Measurements from ENCODE around the gene SLC35A3. TPM values are rescaled to one million over a fixed set of nuclear protein-coding genes. Genes with fewer than 3 reads are reported as not detected.

SLC35A3 gene
- total RNA-seq, 1 donor from 2014 or later: 25.3 TPM

- Histone ChIP-seq H3K27me3 (ENCODE audit: control insufficient read depth, insufficient read depth, low read length) (no peaks in the 10 kb centered on the region), H3K4me3 (ENCODE audit: low read depth, low read length) (no peak overlapping the region), H3K36me3 (ENCODE audit: control insufficient read depth, insufficient read depth, low read length) (no peaks in the 10 kb centered on the region)
- FAIRE-seq: no peak
- no peak for DNase-seq (ENCODE audit: low read depth)
- no peak for TF ChIP-seq CTCF (IDR thresholded peaks at IDR 0.05; ENCODE audit: insufficient read depth, low read length, severe bottlenecking)
Observed at GRCh38 chr1:99978218-99978617, 8.4 kb downstream of the SLC35A3 start.

- no peak overlapping the region for H3K4me3 ChIP-seq (ENCODE audit: low read depth, low read length)
- FAIRE-seq (no peak), DNase-seq (ENCODE audit: low read depth) (no peak)
- no peaks in the 10 kb centered on the region for H3K27me3 ChIP-seq (ENCODE audit: control insufficient read depth, insufficient read depth, low read length)
- no peaks in the 10 kb centered on the region for H3K36me3 ChIP-seq (ENCODE audit: control insufficient read depth, insufficient read depth, low read length)
- no peak for TF ChIP-seq CTCF (IDR thresholded peaks at IDR 0.05; ENCODE audit: insufficient read depth, low read length, severe bottlenecking)
Observed at GRCh38 chr1:99979091-99979490, 9.3 kb downstream of the SLC35A3 start.

GRCh38 chr1:99980928-99981327 lies 11.1 kb downstream of the SLC35A3 start:
- FAIRE-seq (no peak), DNase-seq (ENCODE audit: low read depth) (no peak)
- Histone ChIP-seq H3K27me3 (ENCODE audit: control insufficient read depth, insufficient read depth, low read length) (no peaks in the 10 kb centered on the region), H3K4me3 (ENCODE audit: low read depth, low read length) (no peak overlapping the region), H3K36me3 (ENCODE audit: control insufficient read depth, insufficient read depth, low read length) (no peaks in the 10 kb centered on the region)
- no peak for TF ChIP-seq CTCF (IDR thresholded peaks at IDR 0.05; ENCODE audit: insufficient read depth, low read length, severe bottlenecking)

- Histone ChIP-seq H3K27me3 (ENCODE audit: control insufficient read depth, insufficient read depth, low read length) (no peaks in the 10 kb centered on the region), H3K36me3 (ENCODE audit: control insufficient read depth, insufficient read depth, low read length) (no peaks in the 10 kb centered on the region), H3K4me3 (ENCODE audit: low read depth, low read length) (no peak overlapping the region)
- FAIRE-seq (no peak), DNase-seq (ENCODE audit: low read depth) (no peak)
- TF ChIP-seq CTCF (IDR thresholded peaks at IDR 0.05; ENCODE audit: insufficient read depth, low read length, severe bottlenecking): no peak
Observed at GRCh38 chr1:99986656-99987225, 16.9 kb downstream of the SLC35A3 start.

DNA sequence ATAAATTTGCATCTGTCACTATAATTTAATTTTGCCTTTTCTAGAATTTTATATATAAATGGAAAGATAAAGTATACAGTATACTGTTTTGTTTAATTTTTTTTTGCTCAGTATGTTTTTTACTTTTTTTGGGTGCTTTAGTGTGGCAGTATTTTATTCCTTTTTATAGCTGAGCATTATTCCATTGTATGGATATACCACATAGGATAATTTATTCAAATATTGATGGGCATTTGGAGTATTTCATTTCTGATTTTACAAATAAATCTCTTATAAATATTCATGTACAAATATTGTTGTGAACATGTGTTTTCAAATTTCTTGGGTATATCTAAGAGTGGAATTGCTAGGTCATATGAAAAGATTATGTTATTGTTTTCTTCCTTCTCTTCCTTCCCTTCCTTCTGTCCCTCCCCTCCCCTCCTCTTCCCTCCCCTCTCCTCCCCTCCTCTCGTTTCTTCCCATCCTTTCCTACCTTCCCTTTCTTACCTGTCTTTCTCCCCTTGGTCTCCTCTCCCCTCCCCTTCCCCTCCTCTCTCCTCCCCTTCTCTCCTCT lies 18.5 kb downstream of the SLC35A3 start:
- DNase-seq (ENCODE audit: low read depth): no peak
- Histone ChIP-seq H3K4me3 (ENCODE audit: low read depth, low read length) (no peak overlapping the region), H3K27me3 (ENCODE audit: control insufficient read depth, insufficient read depth, low read length) (no peaks in the 10 kb centered on the region), H3K36me3 (ENCODE audit: control insufficient read depth, insufficient read depth, low read length) (no peaks in the 10 kb centered on the region)
- no peak for FAIRE-seq
- no peak for TF ChIP-seq CTCF (IDR thresholded peaks at IDR 0.05; ENCODE audit: insufficient read depth, low read length, severe bottlenecking)

All from bronchial epithelial cell (primary cell).